PC-9 (cell line): ENCODE data around the gene NOS1AP. TPM values are rescaled to one million over a fixed set of nuclear protein-coding genes. Genes with fewer than 3 reads are reported as not detected.

Source experiments
- BruUV-seq: library from RNA; stranded (reverse); fragments of 400-500 nt; replicated peaks from 2 replicates; lab custom pipeline; 2021; lab: Mats Ljungman, UMichigan
- CTCF ChIA-PET: fragments of 300-600 bp; sonication (Branson Sonifier 250); formaldehyde crosslinking; loops from one replicate; lab custom pipeline; 2022; ENCODE audit warnings: antibody characterized with exemption; lab: Charles Lee
- POLR2A ChIA-PET: fragments of 300-600 bp; sonication (Branson Sonifier 250); formaldehyde crosslinking; loops from one replicate; lab custom pipeline; 2022; ENCODE audit warnings: antibody characterized with exemption; ENCODE audit not compliant: unreplicated experiment; lab: Charles Lee
- DNase-seq, 2 experiments: peaks; one replicate each; pipeline versions ENCODE4 v3.0.0 to v3.0.0-alpha.2; 2015 to 2022; ENCODE audit warnings: mixed read lengths in 1 of 2
- H2AFZ ChIP-seq: fragments of 200-600 bp; sonication (generic); 2 replicates; pipeline ENCODE4 v1.8.1; 2017; ENCODE audit warnings: antibody characterized with exemption
- H3F3A ChIP-seq: fragments of 200-600 bp; sonication (generic); 2 replicates; pipeline ENCODE4 v1.8.1; 2017; ENCODE audit warnings: antibody characterized with exemption, mild to moderate bottlenecking, low read depth; ENCODE audit not compliant: insufficient read depth
- H3K27ac ChIP-seq: fragments of 200-600 bp; sonication (generic); 2 replicates; pipeline ENCODE4 v1.6.1; 2016; ENCODE audit warnings: mixed run types
- H3K27me3 ChIP-seq: fragments of 200-600 bp; sonication (generic); 2 replicates; pipeline ENCODE4 v1.6.1; 2016; ENCODE audit warnings: low read depth, mixed run types; ENCODE audit not compliant: insufficient read depth
- H3K36me3 ChIP-seq: fragments of 200-600 bp; sonication (generic); 2 replicates; pipeline ENCODE4 v1.6.1; 2016; ENCODE audit warnings: low read depth, mixed run types
- H3K4me1 ChIP-seq: fragments of 200-600 bp; sonication (generic); replicated peaks from 2 replicates; pipeline ENCODE4 v1.6.1; 2016; ENCODE audit warnings: mixed run types; ENCODE audit not compliant: insufficient read depth
- H3K4me2 ChIP-seq: fragments of 200-600 bp; sonication (generic); 2 replicates; pipeline ENCODE4 v1.6.1; 2017; ENCODE audit warnings: mixed run types
- H3K4me3 ChIP-seq: fragments of 200-600 bp; sonication (generic); 2 replicates; pipeline ENCODE4 v1.6.1; 2016; ENCODE audit warnings: mixed run types
- H3K79me2 ChIP-seq: fragments of 200-600 bp; sonication (generic); 2 replicates; pipeline ENCODE4 v1.6.1; 2017; ENCODE audit warnings: low read depth, mixed run types
- H3K9me2 ChIP-seq: fragments of 200-600 bp; sonication (generic); 2 replicates; pipeline ENCODE4 v1.8.1; 2017; ENCODE audit warnings: mild to moderate bottlenecking; ENCODE audit not compliant: insufficient read depth
- H3K9me3 ChIP-seq: fragments of 200-600 bp; sonication (generic); 2 replicates; pipeline ENCODE4 v1.8.1; 2016; ENCODE audit warnings: low read depth; ENCODE audit not compliant: insufficient read depth
- H4K20me1 ChIP-seq: fragments of 200-600 bp; sonication (generic); 2 replicates; pipeline ENCODE4 v1.8.1; 2017; ENCODE audit not compliant: insufficient read depth
- CTCF ChIP-seq: fragments of 200-600 bp; sonication (generic); conservative IDR thresholded peaks from 2 replicates; pipeline ENCODE4 v1.6.1; 2017; ENCODE audit warnings: mixed run types, antibody characterized with exemption, mild to moderate bottlenecking, moderate library complexity
- EZH2 ChIP-seq: fragments of 200-600 bp; sonication (generic); IDR thresholded peaks from 2 replicates; pipeline ENCODE4 v1.8.0; 2017; ENCODE audit warnings: antibody characterized with exemption, low read depth
- intact Hi-C: fragments of 100-400 bp; cut with micrococcal nuclease; formaldehyde crosslinking; loops from one replicate; pipeline ENCODE4 v1.10.0; 2022; ENCODE audit not compliant: unreplicated experiment
- total RNA-seq: library from RNA; stranded (reverse); gene quantifications from 2 replicates; pipeline ENCODE4 v1.2.3, GENCODE V29; 2021

The NOS1AP gene
- total RNA-seq, 1 experiment from 2014 or later = 9.9 TPM

GRCh38 chr1:162388615-162389014 lies 319.1 kb downstream of the NOS1AP start:
- H4K20me1 ChIP-seq = no peaks in the 10 kb centered on the region
- H3K27ac ChIP-seq = no peak overlapping the region
- ChIA-PET POLR2A (interaction anchor here (0.7 kb wide), 1 partner anchor 16 kb away, joined by 6 read pairs; no protein-coding TSS in a partner anchor), CTCF (interaction anchor here (1.7 kb wide), 1 partner anchor 31 kb away, joined by 12 read pairs; no protein-coding TSS in a partner anchor)
- TF ChIP-seq EZH2 = no peak
- no peak for TF ChIP-seq CTCF
- no peak overlapping the region for H2AFZ ChIP-seq
- H3K27me3 ChIP-seq = no peaks in the 10 kb centered on the region
- H3K9me3 ChIP-seq = no peaks in the 10 kb centered on the region
- H3F3A ChIP-seq = peaks cover 4% of the 10 kb centered on the region; the same call in 1 of the 2 replicates
- no TSS peak for BruUV-seq
- no peaks in the 10 kb centered on the region for H3K9me2 ChIP-seq
- peaks cover 7% of the 10 kb centered on the region; the same call in 1 of the 2 replicates for H3K36me3 ChIP-seq
- no peaks in the 10 kb centered on the region for H3K79me2 ChIP-seq
- DNase-seq = no peak
- no peak overlapping the region for H3K4me3 ChIP-seq
- intact Hi-C loops = loop anchor here (2.0 kb wide), 1 partner anchor 104 kb away; no protein-coding TSS in a partner anchor
- H3K4me2 ChIP-seq = no peak overlapping the region
- H3K4me1 ChIP-seq = no peaks in the 10 kb centered on the region

GRCh38 chr1:162389021-162389818 lies 319.7 kb downstream of the NOS1AP start:
- Histone ChIP-seq H3K27ac (no peak overlapping the region), H3F3A (peaks cover 4% of the 10 kb centered on the region; the same call in 1 of the 2 replicates), H3K27me3 (no peaks in the 10 kb centered on the region), H3K36me3 (0 out of 2 replicates have a peak, but pooled peaks cover 1% of the 10 kb centered on the region), H3K9me2 (no peaks in the 10 kb centered on the region), H4K20me1 (no peaks in the 10 kb centered on the region), H3K4me1 (no peaks in the 10 kb centered on the region), H3K4me2 (no peak overlapping the region), H3K79me2 (no peaks in the 10 kb centered on the region), H2AFZ (no peak overlapping the region), H3K9me3 (no peaks in the 10 kb centered on the region), H3K4me3 (no peak overlapping the region)
- CTCF ChIA-PET = interaction anchor here (1.7 kb wide), 1 partner anchor 31 kb away, joined by 12 read pairs; no protein-coding TSS in a partner anchor
- BruUV-seq = no TSS peak
- TF ChIP-seq CTCF (no peak), EZH2 (no peak)
- peak in 1 of 2 experiments; percentile 22 for DNase-seq
- intact Hi-C loops = loop anchor here (2.0 kb wide), 1 partner anchor 104 kb away; no protein-coding TSS in a partner anchor
- POLR2A ChIA-PET = interaction anchor here (0.6 to 0.7 kb wide), 3 partner anchors 15 to 62 kb away, joined by 3 to 6 read pairs (median 3); no protein-coding TSS in a partner anchor

- Histone ChIP-seq H3K36me3 (no peaks in the 10 kb centered on the region), H3K27me3 (no peaks in the 10 kb centered on the region), H3K9me3 (no peaks in the 10 kb centered on the region), H3K4me2 (no peak overlapping the region), H3F3A (peaks cover 4% of the 10 kb centered on the region; the same call in 1 of the 2 replicates), H3K4me1 (no peaks in the 10 kb centered on the region), H4K20me1 (no peaks in the 10 kb centered on the region), H3K79me2 (no peaks in the 10 kb centered on the region), H3K9me2 (no peaks in the 10 kb centered on the region), H3K27ac (no peak overlapping the region), H2AFZ (no peak overlapping the region), H3K4me3 (no peak overlapping the region)
- ChIA-PET POLR2A (no interaction called here), CTCF (interaction anchor here (1.7 kb wide), 1 partner anchor 32 kb away, joined by 12 read pairs; no protein-coding TSS in a partner anchor)
- no peak for TF ChIP-seq CTCF
- no peak for TF ChIP-seq EZH2
- DNase-seq = no peak
- BruUV-seq = no TSS peak
- intact Hi-C loops = loop anchor here (2.0 to 5.0 kb wide), 2 partner anchors 105 to 598 kb away; no protein-coding TSS in a partner anchor
Observed at GRCh38 chr1:162389971-162390370, 320.5 kb downstream of the NOS1AP start.
